Measurements from ENCODE around the gene SRBD1. TPM values are rescaled to one million over a fixed set of nuclear protein-coding genes. Genes with fewer than 3 reads are reported as not detected.

The SRBD1 gene
- total and polyA plus RNA-seq, 2 experiments from 2014 or later = 27.4 to 46.3 TPM

- no peak for TF ChIP-seq REST (IDR thresholded peaks at IDR 0.05; ENCODE audit: unreplicated experiment)
- no peak for TF ChIP-seq ZNF331 (CRISPR knock-in tag; IDR thresholded peaks at IDR 0.05; ENCODE audit: low read depth)
These were observed 12.0 kb upstream of the SRBD1 start (continued) for GRCh38 chr2:45623098-45623497.

DNA sequence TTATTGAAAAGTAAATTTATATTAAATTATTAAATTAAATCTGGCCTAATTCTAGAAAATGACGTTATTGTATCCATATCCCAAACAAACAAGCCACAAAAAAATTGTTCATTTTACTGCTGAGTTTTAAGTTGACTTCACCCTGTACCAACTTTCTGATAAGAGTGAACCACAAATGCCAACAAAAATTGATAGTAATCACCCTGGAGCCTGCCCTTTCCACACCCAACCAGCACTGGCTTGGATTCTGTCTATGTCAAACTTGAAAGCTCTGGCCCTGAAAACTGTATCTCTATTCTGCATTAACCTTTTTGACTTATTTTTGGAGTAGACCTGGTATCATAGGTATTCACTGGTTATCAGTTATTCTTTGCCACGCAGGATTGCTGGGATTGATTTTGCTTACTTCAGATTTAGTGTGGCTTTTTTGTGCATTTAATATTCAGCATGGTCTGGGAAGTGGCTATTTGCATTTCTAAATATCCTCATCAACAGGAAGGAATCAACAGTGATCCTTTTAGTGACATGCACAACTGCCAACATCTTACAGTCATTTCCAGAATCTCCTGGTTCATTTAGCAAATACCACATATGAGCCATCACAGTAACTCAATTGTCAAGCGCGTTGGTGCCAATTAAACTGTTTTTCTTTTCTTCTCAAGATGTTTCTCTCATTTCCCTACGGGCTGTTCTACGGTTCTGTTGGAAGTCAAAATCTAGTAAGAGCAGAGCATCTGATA is 11.4 kb upstream of the SRBD1 start:
- no peaks in the 10 kb centered on the region for H3K27me3 ChIP-seq (ENCODE audit: insufficient read depth)

GRCh38 chr2:45617496-45617895 is 6.4 kb upstream of the SRBD1 start:
- Histone ChIP-seq H4K20me1 (replicated peaks; ENCODE audit: insufficient read depth) (no peaks in the 10 kb centered on the region), H2AFZ (no peak overlapping the region), H3K9me2 (ENCODE audit: insufficient read depth) (no peaks in the 10 kb centered on the region), H3K4me2 (no peak overlapping the region), H3K27ac (ENCODE audit: low read depth) (no peak overlapping the region), H3K4me1 (ENCODE audit: insufficient read depth) (no peaks in the 10 kb centered on the region), H3K36me3 (ENCODE audit: insufficient read depth) (no peaks in the 10 kb centered on the region), H3K4me3 (no peak overlapping the region), H3F3A (replicated peaks; ENCODE audit: low read depth) (no peaks in the 10 kb centered on the region), H3K79me2 (replicated peaks; ENCODE audit: insufficient read depth) (no peaks in the 10 kb centered on the region), H3K27me3 (ENCODE audit: insufficient read depth) (no peaks in the 10 kb centered on the region)
- TF ChIP-seq, protein P1, sequence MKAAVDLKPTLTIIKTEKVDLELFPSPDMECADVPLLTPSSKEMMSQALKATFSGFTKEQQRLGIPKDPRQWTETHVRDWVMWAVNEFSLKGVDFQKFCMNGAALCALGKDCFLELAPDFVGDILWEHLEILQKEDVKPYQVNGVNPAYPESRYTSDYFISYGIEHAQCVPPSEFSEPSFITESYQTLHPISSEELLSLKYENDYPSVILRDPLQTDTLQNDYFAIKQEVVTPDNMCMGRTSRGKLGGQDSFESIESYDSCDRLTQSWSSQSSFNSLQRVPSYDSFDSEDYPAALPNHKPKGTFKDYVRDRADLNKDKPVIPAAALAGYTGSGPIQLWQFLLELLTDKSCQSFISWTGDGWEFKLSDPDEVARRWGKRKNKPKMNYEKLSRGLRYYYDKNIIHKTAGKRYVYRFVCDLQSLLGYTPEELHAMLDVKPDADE (IDR thresholded peaks at IDR 0.05) = no peak
- TF ChIP-seq EZH2 (IDR thresholded peaks at IDR 0.05; ENCODE audit: low read depth, unreplicated experiment) (no peak), POLR2AphosphoS5 (IDR thresholded peaks at IDR 0.05; ENCODE audit: low read depth) (no peak), NANOG (IDR thresholded peaks at IDR 0.05; ENCODE audit: borderline replicate concordance) (no peak), REST (IDR thresholded peaks at IDR 0.05; ENCODE audit: unreplicated experiment) (no peak), JUNB (IDR thresholded peaks at IDR 0.05; ENCODE audit: unreplicated experiment) (no peak), ZNF114 (CRISPR knock-in tag; IDR thresholded peaks at IDR 0.05) (no peak)
- DNase-seq (ENCODE audit: low spot score) (no peak), ATAC-seq (no peak)
- Mint-ChIP-seq H3K27me3 (ENCODE audit: insufficient read depth, low read depth, poor library complexity) (peaks cover 6% of the 10 kb centered on the region), H3K27ac (no peak overlapping the region), H3K9me3 (no peaks in the 10 kb centered on the region), H3K36me3 (ENCODE audit: low read depth) (no peaks in the 10 kb centered on the region), H3K4me3 (no peak overlapping the region), H3K4me1 (peaks cover 11% of the 10 kb centered on the region)

More for the DNA sequence above, 11.4 kb upstream of the SRBD1 start:
- Mint-ChIP-seq H3K4me3 (no peak overlapping the region), H3K27me3 (ENCODE audit: insufficient read depth, low read depth, poor library complexity) (peaks cover 5% of the 10 kb centered on the region), H3K36me3 (ENCODE audit: low read depth) (no peaks in the 10 kb centered on the region), H3K4me1 (no peaks in the 10 kb centered on the region), H3K27ac (no peak overlapping the region), H3K9me3 (no peaks in the 10 kb centered on the region)
- H4K20me1 ChIP-seq (replicated peaks; ENCODE audit: insufficient read depth) = no peaks in the 10 kb centered on the region
- DNase-seq (ENCODE audit: low spot score) = no peak
- no peak for ATAC-seq
- TF ChIP-seq NANOG (IDR thresholded peaks at IDR 0.05; ENCODE audit: borderline replicate concordance) (no peak), CREB1 (CRISPR knock-in tag; IDR thresholded peaks at IDR 0.05; ENCODE audit: low read depth) (no peak), EZH2phosphoT487 (IDR thresholded peaks at IDR 0.05; ENCODE audit: unreplicated experiment) (no peak), STAT1 (IDR thresholded peaks at IDR 0.05; ENCODE audit: unreplicated experiment) (no peak)
- H3K4me2 ChIP-seq = no peak overlapping the region
- no peaks in the 10 kb centered on the region for H3K4me1 ChIP-seq (ENCODE audit: insufficient read depth)
- H2AFZ ChIP-seq = no peak overlapping the region
- no peak overlapping the region for H3K4me3 ChIP-seq
- no peak overlapping the region for H3K27ac ChIP-seq (ENCODE audit: low read depth)
- no peaks in the 10 kb centered on the region for H3K79me2 ChIP-seq (replicated peaks; ENCODE audit: insufficient read depth)
- H3K9me2 ChIP-seq (ENCODE audit: insufficient read depth) = no peaks in the 10 kb centered on the region
- H3F3A ChIP-seq (replicated peaks; ENCODE audit: low read depth) = no peaks in the 10 kb centered on the region
- no peaks in the 10 kb centered on the region for H3K36me3 ChIP-seq (ENCODE audit: insufficient read depth)
